Esophagus muscularis mucosa (tissue), 3 donors: ENCODE data around the gene PRKACG.

ENCODE experiments used
- CTCF ChIP-seq, 3 experiments: fragments of 200-600 bp in 2 of 3; fragments of 450-650 bp in 1 of 3; sonication (generic) in 2 of 3; IDR thresholded peaks; one replicate each; pipeline ENCODE4 v1.5.1; 2017 to 2019; ENCODE audit warnings: antibody characterized with exemption in 3 of 3, mild to moderate bottlenecking in 2 of 3, moderate library complexity in 1 of 3
- POLR2AphosphoS5 ChIP-seq, 2 donors: sonication (generic); formaldehyde crosslinking; IDR thresholded peaks; one replicate each; pipeline ENCODE4 v1.6.1; 2017; ENCODE audit warnings: antibody characterized with exemption in 2 of 2

GRCh38 chr9:68983008-68983411 is 30.9 kb downstream of the PRKACG start:
- no peak for TF ChIP-seq CTCF (IDR thresholded peaks at IDR 0.05)
- no peak for TF ChIP-seq POLR2AphosphoS5 (IDR thresholded peaks at IDR 0.05)
